A549 (cell line): Measurements from ENCODE around the gene INPP4B. TPM values are rescaled to one million over a fixed set of nuclear protein-coding genes. Genes with fewer than 3 reads are reported as not detected.

Experiments used
- ATAC-seq, 2 experiments: fragments of 200-7000 bp in 1 of 2; fragments of >200 bp in 1 of 2; cut with Nextera tagmentation in 1 of 2; cut with Tn5 transposase in 1 of 2; 3 replicates each; pipeline versions ENCODE4 v1.8.0 to v1.9.1; 2018 to 2020; ENCODE audit warnings: mild to moderate bottlenecking in 1 of 2, moderate library complexity in 1 of 2
- CTCF ChIA-PET: fragments of 300-600 bp; sonication (Branson Sonifier 250); formaldehyde crosslinking; extraction: SDS; loops from one replicate; lab custom pipeline; 2021; ENCODE audit warnings: antibody characterized with exemption, inconsistent platforms; lab: Yijun Ruan, JAX
- POLR2A ChIA-PET: fragments of 350-600 bp; formaldehyde crosslinking; extraction: SDS; loops from one replicate; lab custom pipeline; 2021; ENCODE audit warnings: antibody characterized with exemption, inconsistent platforms; lab: Yijun Ruan, JAX
- DNase-seq, 2 experiments: peaks; one replicate each; pipeline versions ENCODE4 v3.0.0 to v3.0.0-alpha.2; 2011 to 2016; ENCODE audit warnings: low read depth in 1 of 2, low spot score in 1 of 2
- FAIRE-seq: peaks from 2 replicates; lab custom pipeline; 2011; peaks lifted over from hg19 to GRCh38; lab: Jason Lieb, UNC
- H3K27ac ChIP-seq, 2 experiments: fragments of >200 bp; sonication (Bioruptor Twin); formaldehyde crosslinking; 3 replicates each; pipeline ENCODE4 v1.5.1; 2016 to 2017
- H3K4me1 ChIP-seq: fragments of >200 bp; sonication (Bioruptor Twin); formaldehyde crosslinking; 3 replicates; pipeline ENCODE4 v1.6.1; 2016
- H3K4me2 ChIP-seq: fragments of >200 bp; sonication (Bioruptor Twin); formaldehyde crosslinking; 3 replicates; pipeline ENCODE4 v1.6.1; 2016
- H3K4me3 ChIP-seq: fragments of >200 bp; sonication (Bioruptor Twin); formaldehyde crosslinking; 3 replicates; pipeline ENCODE4 v1.5.1; 2016
- H3K9me3 ChIP-seq: fragments of >200 bp; sonication (Bioruptor Twin); formaldehyde crosslinking; 3 replicates; pipeline ENCODE4 v1.6.1; 2016
- ATOH8 ChIP-seq: fragments of 250-450 bp; sonication (Bioruptor Pico); IDR thresholded peaks from 2 replicates; pipeline ENCODE4 v1.5.0; 2020; ENCODE audit warnings: low read depth, mild to moderate bottlenecking, moderate library complexity
- CBX8 ChIP-seq: fragments of 200-600 bp; sonication (generic); IDR thresholded peaks from 2 replicates; pipeline ENCODE4 v1.6.1; 2016
- CEBPB ChIP-seq, 2 experiments: fragments of >200 bp in 1 of 2; sonication (Bioruptor Twin) in 1 of 2; formaldehyde crosslinking in 1 of 2; IDR thresholded peaks; 2 replicates each; pipeline ENCODE4 v1.6.1; 2012 to 2016
- CHD4 ChIP-seq: fragments of 200-600 bp; sonication (generic); IDR thresholded peaks from 2 replicates; pipeline ENCODE4 v1.6.1; 2016; ENCODE audit warnings: antibody characterized with exemption, mild to moderate bottlenecking, borderline replicate concordance
- ELK1 ChIP-seq: fragments of 150-350 bp; IDR thresholded peaks from 2 replicates; pipeline ENCODE4 v1.6.1; 2014; ENCODE audit warnings: low read depth, mild to moderate bottlenecking, low read length
- FOSL2 ChIP-seq, 2 experiments: fragments of 450-650 bp in 1 of 2; fragments of >200 bp in 1 of 2; sonication (Bioruptor Twin) in 1 of 2; formaldehyde crosslinking; IDR thresholded peaks; 2 replicates each; pipeline versions ENCODE4 v1.5.0 to v1.6.1; 2016 to 2020; ENCODE audit warnings: mild to moderate bottlenecking in 1 of 2, moderate library complexity in 1 of 2
- HEYL ChIP-seq: fragments of 250-450 bp; sonication (Bioruptor Pico); IDR thresholded peaks from 2 replicates; pipeline ENCODE4 v1.8.0; 2021; ENCODE audit warnings: mild to moderate bottlenecking, moderate library complexity
- HOXA7 ChIP-seq: fragments of 250-450 bp; sonication (Bioruptor Pico); IDR thresholded peaks from 2 replicates; pipeline ENCODE4 v1.5.0; 2020; ENCODE audit warnings: mild to moderate bottlenecking, moderate library complexity
- HOXB13 ChIP-seq: fragments of 250-450 bp; sonication (Bioruptor Pico); IDR thresholded peaks from 2 replicates; pipeline ENCODE4 v1.5.0; 2020; ENCODE audit warnings: low read depth, mild to moderate bottlenecking, moderate library complexity
- KDM5A ChIP-seq: fragments of 200-600 bp; sonication (generic); IDR thresholded peaks from 2 replicates; pipeline ENCODE4 v1.6.1; 2016; ENCODE audit warnings: antibody characterized with exemption, mild to moderate bottlenecking
- MAFK ChIP-seq: fragments of 450-650 bp; IDR thresholded peaks from 2 replicates; pipeline ENCODE4 v1.6.1; 2014; ENCODE audit not compliant: partially characterized antibody
- MAZ ChIP-seq: fragments of 150-350 bp; IDR thresholded peaks from 2 replicates; pipeline ENCODE4 v1.6.1; 2014; ENCODE audit warnings: antibody characterized with exemption, low read depth, low read length, borderline replicate concordance
- PHF8 ChIP-seq: fragments of 200-600 bp; sonication (generic); IDR thresholded peaks from 2 replicates; pipeline ENCODE4 v1.6.1; 2016; ENCODE audit warnings: low read depth, mild to moderate bottlenecking, antibody characterized with exemption, moderate library complexity, borderline replicate concordance
- POLR2A ChIP-seq: IDR thresholded peaks from 2 replicates; pipeline ENCODE4 v1.6.1; 2012; ENCODE audit warnings: mild to moderate bottlenecking, low read length
- RNF2 ChIP-seq: fragments of 200-600 bp; sonication (generic); IDR thresholded peaks from 2 replicates; pipeline ENCODE4 v1.6.1; 2016; ENCODE audit warnings: low read depth, mild to moderate bottlenecking, antibody characterized with exemption, moderate library complexity, borderline replicate concordance
- SMC3 ChIP-seq: fragments of >200 bp; sonication (Bioruptor Twin); formaldehyde crosslinking; IDR thresholded peaks from 3 replicates; pipeline ENCODE4 v1.6.1; 2018; ENCODE audit warnings: inconsistent platforms
- TP53 ChIP-seq: fragments of 250-450 bp; sonication (Bioruptor Pico); IDR thresholded peaks from 2 replicates; pipeline ENCODE4 v1.5.0; 2021; ENCODE audit warnings: mild to moderate bottlenecking, moderate library complexity
- ZC3H11A ChIP-seq: fragments of 450-650 bp; IDR thresholded peaks from 2 replicates; pipeline ENCODE4 v1.6.1; 2014; ENCODE audit warnings: antibody characterized with exemption, mild to moderate bottlenecking
- WGBS: methylation state at CpG from one replicate; pipeline ENCODE4 v1.1.6; 2017; ENCODE audit errors: missing lambda C conversion rate; 5-methylcytosine and 5-hydroxymethylcytosine counted together
- polyA plus RNA-seq, 4 experiments: library from polyadenylated mRNA; depleted of rRNA in 3 of 4; stranded (reverse); fragments of >200 nt; fragmentation: RNase III in 1 of 4; extraction: RNeasy Plus Mini Kit Qiagen cat#74134 plus additional on column Dnase treatment in 1 of 4; gene quantifications; 2 replicates in 3 of 4; 3 replicates in 1 of 4; pipeline ENCODE4 v1.2.3, GENCODE V29; 2011 to 2017
- TF ChIP-seq, protein P1 (sequence below): IDR thresholded peaks from 2 replicates; pipeline ENCODE4 v1.6.1; 2012; ENCODE audit warnings: low read depth, borderline replicate concordance
- TF ChIP-seq, protein P2 (sequence below): fragments of >200 bp; sonication (Bioruptor Twin); formaldehyde crosslinking; IDR thresholded peaks from 3 replicates; pipeline ENCODE4 v1.5.1; 2016

The INPP4B gene
- polyA plus RNA-seq, 2 of the 4 experiments (the other 2 are of a cell fraction), result 7.2 to 14.9 TPM

DNA sequence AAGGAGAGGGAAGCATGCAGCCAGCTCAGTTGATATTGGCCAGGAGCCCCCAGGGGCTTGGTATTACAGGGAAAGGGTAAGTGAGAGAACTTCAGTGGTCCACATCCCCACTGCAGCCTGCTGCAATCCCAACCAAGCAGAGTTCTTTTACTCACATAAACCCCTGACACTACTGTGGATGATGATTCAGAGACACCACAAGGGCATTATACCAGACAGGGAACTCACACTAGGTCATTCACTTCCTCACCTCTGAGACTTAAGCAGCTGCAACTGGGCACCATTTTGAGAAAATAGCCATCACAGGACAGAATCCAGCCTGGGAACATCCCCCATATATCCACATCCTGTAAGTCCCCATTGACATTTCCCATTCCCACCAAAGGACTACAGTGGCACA, 248.0 kb downstream of the INPP4B start (continued):
- no peak for TF ChIP-seq POLR2A
- no peak for TF ChIP-seq HOXB13 (CRISPR knock-in tag)
- TF ChIP-seq, protein P1, sequence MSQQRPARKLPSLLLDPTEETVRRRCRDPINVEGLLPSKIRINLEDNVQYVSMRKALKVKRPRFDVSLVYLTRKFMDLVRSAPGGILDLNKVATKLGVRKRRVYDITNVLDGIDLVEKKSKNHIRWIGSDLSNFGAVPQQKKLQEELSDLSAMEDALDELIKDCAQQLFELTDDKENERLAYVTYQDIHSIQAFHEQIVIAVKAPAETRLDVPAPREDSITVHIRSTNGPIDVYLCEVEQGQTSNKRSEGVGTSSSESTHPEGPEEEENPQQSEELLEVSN, result no peak
- TF ChIP-seq ATOH8 (CRISPR knock-in tag), result no peak

DNA sequence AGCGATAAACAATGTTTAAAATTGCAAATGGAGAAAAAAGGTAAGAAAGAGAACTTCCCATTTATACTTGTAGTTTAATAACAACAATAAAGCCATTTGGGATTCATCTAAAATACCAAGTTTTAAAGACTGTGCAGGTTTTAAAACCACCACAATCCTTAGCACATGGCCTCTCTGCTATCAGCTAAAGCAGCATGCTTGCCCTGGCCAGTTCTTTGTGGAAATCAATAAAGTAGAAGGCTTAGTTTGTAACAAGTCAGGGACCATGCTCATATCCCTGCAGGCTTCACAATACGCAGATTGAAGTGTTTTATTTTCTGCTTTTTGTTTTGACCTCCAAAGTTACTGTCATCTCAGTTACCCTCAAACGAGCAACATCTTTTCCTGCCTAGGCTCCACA, 249.5 kb downstream of the INPP4B start:
- TF ChIP-seq MAFK, result no peak
- TF ChIP-seq HOXA7 (CRISPR knock-in tag), result no peak
- Histone ChIP-seq H3K4me2 (no peak overlapping the region), H3K9me3 (no peaks in the 10 kb centered on the region), H3K27ac (no peak overlapping the region), H3K4me3 (no peak overlapping the region), H3K4me1 (no peaks in the 10 kb centered on the region)
- DNase-seq (no peak), ATAC-seq (no peak), FAIRE-seq (no peak)
- CTCF ChIA-PET, result no interaction called here
- WGBS, result 76% methylated on average over 3 of the region's 3 CpGs
- POLR2A ChIA-PET, result no interaction called here

- CTCF ChIA-PET, result no interaction called here
- 98% methylated on average over 2 of the region's 2 CpGs for WGBS
- no peak for TF ChIP-seq PHF8
- DNase-seq (no peak), ATAC-seq (no peak), FAIRE-seq (no peak)
- Histone ChIP-seq H3K27ac (no peak overlapping the region), H3K4me3 (no peak overlapping the region), H3K9me3 (no peaks in the 10 kb centered on the region), H3K4me2 (no peak overlapping the region), H3K4me1 (no peaks in the 10 kb centered on the region)
- POLR2A ChIA-PET, result no interaction called here
Measured at GRCh38 chr4:142596121-142596520, 250.0 kb downstream of the INPP4B start.

DNA sequence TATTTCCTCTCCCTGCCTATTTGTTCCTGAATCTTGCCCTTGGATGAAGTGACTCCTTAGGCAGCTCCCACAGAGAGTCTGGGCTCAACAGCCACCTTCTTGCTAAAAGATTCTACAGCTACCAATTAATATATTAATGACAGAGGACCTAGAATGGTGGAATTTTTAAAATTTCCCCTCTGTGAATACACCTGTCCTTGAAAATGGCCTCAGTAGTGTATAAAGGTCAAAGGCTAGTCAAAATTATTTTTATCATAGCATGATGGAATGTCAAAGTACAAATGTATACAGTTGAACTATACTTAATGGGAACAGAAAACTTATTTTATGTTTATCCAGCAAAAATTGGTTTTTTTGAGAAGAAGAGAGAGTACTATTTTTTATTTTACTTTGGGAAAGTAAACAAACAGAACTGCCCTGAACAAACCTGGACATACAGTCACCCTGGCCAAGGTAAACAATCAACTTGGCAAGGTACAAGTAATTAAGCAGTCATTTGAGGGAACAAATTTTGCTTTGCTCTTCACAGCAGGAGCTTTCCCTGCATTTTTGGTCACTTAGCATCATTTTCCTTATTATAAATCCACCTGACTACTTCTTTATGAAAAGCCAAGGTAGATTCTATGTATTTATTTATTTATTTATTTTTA, 250.8 kb downstream of the INPP4B start:
- CTCF ChIA-PET, result no interaction called here

More for the DNA sequence above, 250.8 kb downstream of the INPP4B start:
- DNase-seq (no peak), FAIRE-seq (no peak), ATAC-seq (no peak)
- TF ChIP-seq CEBPB (IDR thresholded peaks at IDR 0.05), result no peak
- TF ChIP-seq CBX8, result no peak
- TF ChIP-seq RNF2, result no peak
- TF ChIP-seq CHD4, result no peak
- TF ChIP-seq HEYL (CRISPR knock-in tag), result no peak
- TF ChIP-seq, protein P2, sequence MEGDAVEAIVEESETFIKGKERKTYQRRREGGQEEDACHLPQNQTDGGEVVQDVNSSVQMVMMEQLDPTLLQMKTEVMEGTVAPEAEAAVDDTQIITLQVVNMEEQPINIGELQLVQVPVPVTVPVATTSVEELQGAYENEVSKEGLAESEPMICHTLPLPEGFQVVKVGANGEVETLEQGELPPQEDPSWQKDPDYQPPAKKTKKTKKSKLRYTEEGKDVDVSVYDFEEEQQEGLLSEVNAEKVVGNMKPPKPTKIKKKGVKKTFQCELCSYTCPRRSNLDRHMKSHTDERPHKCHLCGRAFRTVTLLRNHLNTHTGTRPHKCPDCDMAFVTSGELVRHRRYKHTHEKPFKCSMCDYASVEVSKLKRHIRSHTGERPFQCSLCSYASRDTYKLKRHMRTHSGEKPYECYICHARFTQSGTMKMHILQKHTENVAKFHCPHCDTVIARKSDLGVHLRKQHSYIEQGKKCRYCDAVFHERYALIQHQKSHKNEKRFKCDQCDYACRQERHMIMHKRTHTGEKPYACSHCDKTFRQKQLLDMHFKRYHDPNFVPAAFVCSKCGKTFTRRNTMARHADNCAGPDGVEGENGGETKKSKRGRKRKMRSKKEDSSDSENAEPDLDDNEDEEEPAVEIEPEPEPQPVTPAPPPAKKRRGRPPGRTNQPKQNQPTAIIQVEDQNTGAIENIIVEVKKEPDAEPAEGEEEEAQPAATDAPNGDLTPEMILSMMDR, result no peak
- no peak for TF ChIP-seq TP53 (CRISPR knock-in tag)
- no peak for TF ChIP-seq ATOH8 (CRISPR knock-in tag)
- no peak for TF ChIP-seq ZC3H11A
- TF ChIP-seq PHF8, result no peak
- TF ChIP-seq MAFK, result no peak
- TF ChIP-seq ELK1, result no peak
- no peak for TF ChIP-seq KDM5A
- TF ChIP-seq MAZ, result no peak
- no peak for TF ChIP-seq SMC3
- TF ChIP-seq FOSL2 (IDR thresholded peaks at IDR 0.05), result no peak
- no peak for TF ChIP-seq FOSL2 (CRISPR knock-in tag; IDR thresholded peaks at IDR 0.05)
- TF ChIP-seq POLR2A, result no peak
- Histone ChIP-seq H3K4me3 (no peak overlapping the region), H3K4me1 (no peaks in the 10 kb centered on the region), H3K9me3 (no peaks in the 10 kb centered on the region), H3K4me2 (no peak overlapping the region), H3K27ac (no peak overlapping the region)
- POLR2A ChIA-PET, result no interaction called here
